Measurements from ENCODE around the gene LAMC1. TPM values are rescaled to one million over a fixed set of nuclear protein-coding genes. Genes with fewer than 3 reads are reported as not detected.
"Not testable (repeated sequence)": the region's sequence is repeated elsewhere in the genome, so short reads cannot be mapped to it uniquely, and the experiment has no call there.

Gene LAMC1
- total RNA-seq, 1 donor = 13.2 TPM

DNA sequence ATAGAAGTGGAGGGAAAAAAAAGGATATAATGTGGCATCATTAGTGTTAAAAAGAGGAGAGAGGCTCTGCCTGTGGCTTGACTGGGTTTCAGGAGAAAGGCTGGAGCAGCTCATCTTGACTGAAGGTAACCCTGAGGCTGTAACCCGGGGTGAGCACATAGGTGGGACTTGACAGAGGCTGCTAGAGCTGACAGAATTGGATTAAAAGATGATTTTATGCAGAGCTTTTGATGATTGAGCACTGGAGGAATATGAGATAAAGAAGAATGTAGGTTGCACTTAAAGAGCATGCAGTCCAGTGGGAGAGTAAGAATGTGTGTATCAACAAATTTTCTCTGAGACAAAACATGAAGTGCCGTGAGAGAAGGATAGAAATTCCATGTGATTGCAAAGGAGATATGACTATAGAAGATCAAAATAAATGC lies 17.3 kb downstream of the LAMC1 start:
- no peak for DNase-seq (ENCODE audit: low read depth in 2 of 3, low spot score in 2 of 3)

DNA sequence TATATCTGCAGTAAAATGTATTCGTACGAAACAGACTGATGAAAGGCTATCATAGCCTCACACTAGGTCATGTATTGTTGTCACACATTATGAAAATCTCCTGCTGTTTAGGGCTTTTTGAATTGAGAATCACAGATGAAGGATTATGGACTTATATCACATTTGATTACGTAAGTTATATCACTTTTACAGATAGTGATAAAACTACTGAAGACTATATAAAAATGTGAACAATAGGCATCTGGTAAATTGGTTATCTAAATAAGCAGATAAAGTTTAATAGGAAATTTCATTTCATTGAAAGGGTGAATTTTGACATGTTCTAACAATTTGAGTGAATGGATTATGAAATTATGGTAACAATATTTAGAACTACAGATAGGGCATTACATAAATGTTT lies 20.0 kb downstream of the LAMC1 start:
- no peak for DNase-seq (ENCODE audit: low read depth in 2 of 3, low spot score in 2 of 3)

DNA sequence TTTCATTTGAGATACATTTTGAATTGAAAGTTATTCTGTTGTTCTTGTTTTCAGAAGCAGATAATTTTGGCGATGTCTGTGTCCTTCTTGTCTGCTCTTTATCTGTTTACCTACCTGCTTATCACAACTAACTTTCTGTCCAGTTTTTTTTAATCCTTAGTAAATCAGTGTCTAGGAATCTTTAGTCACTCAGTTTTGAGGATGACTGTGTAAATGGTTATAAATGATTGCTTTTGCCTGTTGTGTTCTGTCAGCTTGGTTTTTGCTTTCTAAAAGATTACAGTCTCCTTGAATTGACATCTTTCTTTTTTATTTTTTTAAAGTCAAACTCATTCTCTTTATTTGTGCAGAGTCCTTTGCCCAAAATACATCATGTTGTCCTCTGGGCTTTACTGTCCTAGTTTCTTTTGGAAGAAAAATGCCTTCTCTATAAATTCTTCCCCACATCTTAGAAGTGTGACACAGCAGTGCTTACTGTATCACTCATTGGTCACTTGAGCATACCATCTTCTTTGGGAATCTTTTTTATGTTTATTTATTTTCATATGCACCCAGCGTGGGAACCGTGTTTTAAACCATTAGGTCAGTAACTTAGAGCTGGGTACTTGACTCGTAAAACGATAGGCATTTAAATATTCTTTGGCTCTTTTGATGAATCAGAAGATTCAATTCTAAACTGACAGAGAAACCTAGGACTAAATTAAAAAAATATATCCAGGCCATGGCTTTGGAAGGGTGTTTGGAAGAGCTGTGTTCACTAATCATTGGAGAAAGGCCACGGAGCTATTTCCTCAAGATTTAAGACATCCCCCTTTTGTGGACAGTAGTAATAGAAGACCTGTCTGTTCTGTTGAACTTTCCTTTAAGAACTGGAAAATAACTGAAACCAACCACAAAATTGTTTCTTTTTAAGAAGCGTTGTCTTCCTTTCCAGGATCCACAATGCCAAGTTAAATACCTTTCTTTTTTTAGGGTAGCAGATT lies 20.9 kb downstream of the LAMC1 start:
- no peak for DNase-seq (ENCODE audit: low read depth in 2 of 3, low spot score in 2 of 3)

DNA sequence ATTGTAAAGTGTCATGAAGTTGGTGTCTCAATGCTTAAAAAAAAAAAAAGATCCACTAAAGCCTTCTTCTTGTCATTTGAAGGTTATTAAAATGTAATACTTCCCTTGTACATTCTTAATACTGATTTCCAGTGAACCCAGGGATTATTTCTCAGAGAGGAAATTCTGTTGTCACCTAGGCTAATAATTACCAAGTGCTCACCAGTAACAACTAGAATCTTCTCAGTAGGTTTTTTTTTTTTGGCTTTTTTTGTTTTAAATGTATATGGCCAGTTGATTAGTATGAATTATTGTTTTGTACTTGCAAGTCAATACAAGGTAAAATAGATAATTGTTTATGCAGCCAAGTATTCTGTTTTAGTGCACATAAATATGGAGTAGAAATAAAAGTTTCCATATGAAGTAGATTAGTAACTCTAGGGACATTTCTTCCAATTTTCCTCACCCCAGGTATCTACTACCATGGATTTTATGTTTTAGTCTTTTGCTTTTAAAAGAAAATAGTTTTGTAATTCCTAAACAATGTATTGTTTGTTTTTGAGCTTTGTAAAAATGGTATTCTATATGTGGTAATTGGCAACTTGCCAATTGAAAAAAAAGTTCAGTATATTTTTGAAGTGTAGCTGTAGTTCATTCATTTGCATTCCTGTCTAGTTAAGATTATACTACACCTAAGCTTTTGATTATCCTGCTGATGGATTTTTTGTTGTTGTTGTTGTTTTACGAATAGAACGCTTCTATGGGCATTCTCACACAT lies 21.9 kb downstream of the LAMC1 start:
- no peak for DNase-seq (ENCODE audit: low read depth in 2 of 3, low spot score in 2 of 3)

DNA sequence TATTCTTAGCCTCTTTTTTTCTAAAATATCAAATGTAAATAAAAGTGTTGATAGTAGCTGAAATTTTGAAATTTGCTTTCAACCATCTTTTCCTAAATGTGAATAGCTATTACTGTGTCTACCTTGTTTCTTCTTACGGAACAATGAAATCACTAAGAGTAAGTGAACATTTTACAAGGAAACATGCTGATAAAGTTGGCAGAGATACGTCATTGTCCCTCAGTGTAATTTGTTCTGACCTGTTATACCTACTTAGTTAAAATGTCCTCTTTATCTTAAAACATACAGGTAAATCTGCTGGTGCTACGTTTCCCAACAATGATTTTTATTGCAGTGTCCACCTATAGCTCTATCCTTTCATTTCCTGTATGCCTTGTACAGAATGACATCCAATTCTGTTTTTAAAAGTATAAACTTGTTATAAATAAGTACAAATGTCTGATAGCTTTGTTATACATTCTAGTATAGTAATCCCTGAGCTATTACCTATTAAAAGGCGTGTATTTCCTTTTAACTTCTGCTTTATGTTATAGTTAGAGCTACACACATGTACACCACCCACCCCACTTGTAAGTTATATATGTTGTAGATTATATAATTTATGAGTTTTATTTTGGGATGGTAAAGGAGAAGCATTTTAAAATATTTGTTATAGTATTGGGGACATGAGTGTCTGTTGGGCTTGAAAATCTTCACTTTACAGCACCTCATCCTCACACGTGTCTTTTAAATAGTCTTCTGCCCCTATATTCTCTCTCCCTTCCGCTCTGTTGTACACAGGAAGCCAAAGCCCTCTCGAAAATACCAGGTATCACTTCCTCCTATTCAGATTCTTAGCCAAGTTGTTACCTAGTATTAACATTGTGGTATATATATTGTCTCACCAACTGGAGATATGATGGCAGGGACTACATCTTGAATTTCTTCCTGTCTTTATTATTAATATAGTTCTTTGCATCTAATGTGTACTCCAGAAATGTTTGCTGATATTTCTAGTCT lies 25.2 kb downstream of the LAMC1 start:
- DNase-seq (ENCODE audit: low read depth in 2 of 3, low spot score in 2 of 3) = no peak

DNA sequence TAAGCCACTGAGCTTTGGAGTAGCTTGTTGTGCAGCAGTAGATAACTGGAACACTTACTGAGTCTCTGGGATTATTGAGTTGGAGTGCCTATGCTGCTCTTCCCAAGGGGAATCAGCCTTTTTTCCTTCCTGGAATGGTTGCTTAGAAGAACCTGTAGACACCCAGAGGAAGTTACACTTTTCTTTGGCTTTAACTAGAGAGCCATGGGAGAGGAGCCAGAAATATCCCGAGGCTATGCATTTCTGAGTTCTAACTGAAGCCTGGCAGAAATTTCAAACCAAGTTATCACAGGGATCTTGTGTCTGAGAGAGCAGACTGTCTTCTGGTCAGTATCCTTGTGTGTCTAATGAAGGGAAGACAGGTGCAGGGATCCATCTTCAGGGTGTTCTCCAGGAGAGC lies 28.3 kb downstream of the LAMC1 start:
- no peak for DNase-seq (ENCODE audit: low read depth in 2 of 3, low spot score in 2 of 3)

DNA sequence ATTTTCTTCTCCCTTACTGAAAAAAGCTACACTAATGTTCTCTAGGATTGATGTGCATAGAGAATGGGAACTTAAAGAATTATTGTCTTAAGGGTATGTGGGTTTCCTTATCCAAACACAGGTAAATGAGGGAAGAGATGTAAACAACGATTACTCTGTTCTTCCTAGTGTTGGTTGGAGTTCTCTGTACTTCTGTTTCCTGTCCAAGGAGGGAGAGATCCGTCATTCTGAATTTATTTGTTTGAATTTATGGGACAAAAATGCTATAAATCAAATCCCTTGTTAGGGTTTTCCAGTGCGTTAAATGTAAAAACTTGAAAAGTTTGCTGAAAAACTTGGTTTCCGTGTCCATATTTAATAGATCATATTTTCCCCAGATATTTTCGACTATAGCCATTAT lies 29.6 kb downstream of the LAMC1 start:
- no peak for DNase-seq (ENCODE audit: low read depth in 2 of 3, low spot score in 2 of 3)

DNA sequence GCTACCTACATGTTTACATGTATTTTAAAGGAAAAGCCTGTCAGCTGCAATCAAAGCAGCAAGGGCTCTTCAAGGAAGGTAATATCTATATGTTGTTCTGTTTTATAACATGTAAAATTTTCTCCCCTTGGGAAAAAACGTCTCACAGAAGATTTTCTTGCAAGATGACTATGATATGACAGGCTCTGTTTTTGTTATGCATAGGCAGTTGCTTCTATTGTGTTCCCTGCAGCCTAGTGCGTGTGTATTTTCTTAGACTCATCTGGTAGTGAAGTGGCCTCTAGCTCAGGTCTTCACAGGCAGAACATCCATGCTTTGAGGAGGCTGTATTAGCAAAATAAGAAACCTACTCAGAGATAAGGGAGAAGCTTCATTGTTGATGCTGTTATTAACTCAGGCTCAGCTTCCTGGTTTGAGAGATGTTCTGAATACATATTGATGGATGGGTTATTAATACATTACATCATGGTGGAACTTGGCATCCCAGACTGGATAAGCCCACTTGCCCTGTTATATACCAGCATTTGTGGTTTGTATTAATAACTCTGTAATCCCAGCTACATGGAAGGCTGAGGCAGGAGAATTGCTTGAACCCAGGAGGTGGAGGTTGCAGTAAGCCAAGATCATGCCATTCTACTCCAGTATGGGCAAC lies 35.8 kb downstream of the LAMC1 start:
- DNase-seq (ENCODE audit: low read depth in 2 of 3, low spot score in 2 of 3) = no peak

DNA sequence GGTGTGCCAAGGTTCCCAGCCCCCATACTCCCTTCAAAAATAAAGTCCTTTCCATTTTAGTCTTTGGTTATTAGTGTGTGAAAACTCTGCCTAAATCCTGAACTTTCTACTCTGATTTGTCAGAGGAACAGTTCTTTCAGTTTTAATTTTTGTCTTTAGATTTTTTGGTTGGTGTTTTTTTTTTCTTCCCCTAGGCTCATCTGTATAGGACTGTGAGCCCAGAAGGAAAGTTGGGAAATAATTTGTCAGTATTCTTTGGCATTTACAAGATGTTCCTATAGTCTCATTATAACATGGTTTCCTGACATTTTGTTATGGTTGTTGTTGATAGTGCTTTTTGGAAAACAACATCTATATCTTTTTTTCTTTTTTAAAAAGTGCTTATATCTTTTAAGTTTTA lies 38.0 kb downstream of the LAMC1 start:
- DNase-seq (ENCODE audit: low read depth in 2 of 3, low spot score in 2 of 3) = no peak

DNA sequence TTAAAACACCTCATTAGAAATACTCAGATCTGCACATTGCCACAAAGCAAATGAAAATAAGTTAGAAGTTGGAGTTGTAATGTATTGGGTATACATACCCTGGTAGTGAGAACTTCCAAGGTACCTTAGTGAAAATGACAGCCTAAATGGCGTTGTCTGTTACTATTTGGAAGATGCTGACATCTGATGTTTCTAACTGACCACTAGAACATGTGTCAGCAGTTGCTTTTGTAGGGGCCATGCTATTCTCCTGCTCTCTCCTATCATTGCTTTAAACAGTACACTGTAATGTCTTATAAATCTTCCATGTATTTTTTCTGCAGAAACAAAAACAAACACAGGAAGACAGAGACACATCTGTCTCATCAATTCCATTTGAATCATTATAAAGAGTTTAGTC lies 40.1 kb downstream of the LAMC1 start:
- DNase-seq (ENCODE audit: low read depth in 2 of 3, low spot score in 2 of 3) = no peak

DNA sequence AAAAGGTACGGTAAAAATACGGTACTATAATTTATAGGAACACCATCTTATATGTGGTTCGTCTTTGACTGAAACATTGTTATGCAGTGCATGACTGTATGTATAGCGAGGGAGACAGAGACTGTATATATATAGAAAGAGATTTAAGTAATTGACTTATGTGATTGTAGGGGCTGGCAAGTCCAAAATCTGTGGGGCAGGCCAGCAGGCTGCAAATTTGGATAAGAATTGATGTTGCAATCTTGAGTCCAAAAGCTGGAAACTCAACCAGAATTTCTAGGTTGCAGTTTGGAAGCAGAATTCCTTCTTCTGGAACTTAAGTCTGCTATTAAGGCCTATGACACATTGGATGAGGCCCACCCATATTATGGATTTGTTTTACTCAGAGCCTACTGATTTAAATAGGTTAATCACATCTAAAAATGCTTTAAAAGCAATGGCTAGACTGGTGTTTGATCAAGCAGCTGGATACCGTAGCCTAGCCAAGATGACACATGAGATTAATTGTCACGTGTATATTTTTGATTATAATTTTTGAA lies 42.0 kb downstream of the LAMC1 start:
- DNase-seq (ENCODE audit: low read depth in 2 of 3, low spot score in 2 of 3) = no peak

DNA sequence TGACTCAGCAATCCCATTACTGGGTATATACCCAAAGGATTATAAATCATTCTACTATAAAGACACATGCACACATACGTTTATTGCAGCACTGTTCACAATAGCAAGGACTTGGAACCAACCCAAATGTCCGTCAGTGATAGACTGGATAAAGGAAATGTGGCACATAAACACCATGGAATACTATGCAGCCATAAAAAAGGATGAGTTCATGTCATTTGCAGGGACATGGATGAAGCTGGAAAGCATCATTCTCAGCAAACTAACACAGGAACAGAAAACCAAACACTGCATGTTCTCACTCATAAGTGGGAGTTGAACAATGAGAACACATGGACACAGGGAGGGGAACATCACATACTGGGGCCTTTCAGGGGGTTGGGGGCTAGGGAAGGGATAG lies 43.2 kb downstream of the LAMC1 start:
- DNase-seq (ENCODE audit: low read depth in 2 of 3, low spot score in 2 of 3) = not testable (repeated sequence)

DNA sequence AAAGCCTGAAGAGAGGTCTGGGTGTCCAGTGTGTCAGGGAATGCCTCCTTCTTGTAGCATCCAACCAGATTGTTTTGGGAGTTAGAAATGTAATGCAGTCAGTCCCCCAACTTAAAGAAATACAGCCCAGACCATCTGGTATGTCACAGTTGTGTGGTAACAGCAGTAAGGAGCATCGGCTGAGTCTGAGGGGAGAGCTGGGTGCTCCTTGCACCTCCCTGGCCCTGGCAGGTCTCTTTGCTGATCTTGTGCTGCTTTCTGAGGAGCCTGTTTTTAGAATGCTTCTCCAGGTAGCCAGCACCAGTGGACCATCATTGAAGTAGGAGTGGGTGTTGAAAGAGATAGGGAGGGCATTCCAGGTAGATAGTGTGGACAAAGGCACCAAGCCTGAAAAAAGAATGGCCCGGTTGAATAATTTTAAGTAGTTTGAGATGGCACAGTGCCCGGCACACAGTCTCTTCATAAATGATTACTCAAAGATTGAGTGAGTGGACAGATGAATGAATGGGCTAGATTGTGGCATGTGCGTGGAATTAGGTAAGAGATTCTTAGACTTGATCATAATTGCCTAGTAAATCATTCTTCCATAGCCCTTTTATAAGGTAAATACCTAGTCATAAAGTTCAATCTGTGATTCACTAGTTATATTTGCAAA lies 46.5 kb downstream of the LAMC1 start:
- no peak for DNase-seq (ENCODE audit: low read depth in 2 of 3, low spot score in 2 of 3)

DNA sequence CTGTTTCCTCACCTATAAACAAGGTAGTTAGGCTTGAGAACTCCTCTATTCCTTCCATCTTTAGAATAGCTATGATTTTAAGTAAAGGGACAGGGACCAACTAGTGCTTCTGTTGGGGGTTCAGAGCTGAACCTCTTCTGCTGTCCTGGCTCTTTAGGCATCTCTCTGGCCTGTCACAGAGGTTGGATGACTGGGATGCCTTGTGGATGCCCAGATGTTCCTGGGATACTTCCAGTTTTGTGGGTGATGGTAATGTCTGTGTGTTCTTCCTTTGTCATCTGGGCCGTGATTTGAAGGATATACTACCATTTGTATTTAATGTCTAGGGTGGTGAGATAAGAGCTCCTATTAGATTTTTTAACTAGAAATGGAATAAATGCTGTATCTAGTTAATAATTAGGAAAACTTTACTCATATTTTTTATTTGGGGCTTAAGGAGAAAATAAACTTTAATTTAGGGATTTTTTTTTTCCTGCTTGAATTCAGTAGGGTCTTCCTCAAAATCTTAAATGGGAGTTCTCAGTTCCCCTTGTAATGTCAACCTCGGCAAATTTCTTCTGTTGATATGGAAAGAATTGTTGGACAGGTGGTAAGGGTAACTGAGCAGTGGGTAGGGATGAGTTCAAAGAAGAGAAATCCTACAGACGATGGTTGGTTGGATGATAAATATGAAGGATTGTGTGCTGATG lies 47.2 kb downstream of the LAMC1 start:
- no peak for DNase-seq (ENCODE audit: low read depth in 2 of 3, low spot score in 2 of 3)

DNA sequence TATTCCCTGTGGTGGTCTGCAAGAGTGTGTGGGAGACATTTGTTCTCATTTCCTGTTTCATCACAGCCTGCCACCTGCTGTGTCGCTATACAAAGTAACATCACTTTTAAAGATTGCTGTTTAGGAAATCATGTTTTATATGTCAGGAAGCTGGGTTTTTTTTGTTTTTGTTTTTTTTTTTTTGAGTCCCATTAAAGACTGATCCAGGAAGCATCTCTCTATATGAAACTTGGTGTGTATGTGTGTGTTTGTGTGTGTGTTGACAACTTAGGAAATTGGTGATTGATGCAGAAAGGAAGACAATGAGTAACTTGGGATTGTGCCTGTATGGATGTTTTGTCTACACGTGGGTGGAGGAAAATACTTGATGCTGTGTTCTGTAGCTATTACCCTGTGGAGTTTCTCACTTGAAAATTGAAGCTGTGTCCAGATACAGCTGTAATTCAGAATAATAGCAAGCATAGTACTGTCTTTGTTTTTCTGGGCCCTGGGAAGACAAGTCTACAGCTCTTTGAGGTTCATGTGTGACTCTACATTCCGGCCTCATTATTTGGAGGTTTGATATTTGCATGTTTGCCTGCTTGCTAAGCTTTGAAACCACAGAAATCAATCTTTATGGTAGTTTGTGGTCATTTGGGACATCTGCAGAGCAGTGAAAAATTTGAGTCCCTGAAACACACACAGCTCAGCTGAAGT lies 47.9 kb downstream of the LAMC1 start:
- peak in 1 of 3 donors; percentile 4 for DNase-seq (ENCODE audit: low read depth in 2 of 3, low spot score in 2 of 3)

DNA sequence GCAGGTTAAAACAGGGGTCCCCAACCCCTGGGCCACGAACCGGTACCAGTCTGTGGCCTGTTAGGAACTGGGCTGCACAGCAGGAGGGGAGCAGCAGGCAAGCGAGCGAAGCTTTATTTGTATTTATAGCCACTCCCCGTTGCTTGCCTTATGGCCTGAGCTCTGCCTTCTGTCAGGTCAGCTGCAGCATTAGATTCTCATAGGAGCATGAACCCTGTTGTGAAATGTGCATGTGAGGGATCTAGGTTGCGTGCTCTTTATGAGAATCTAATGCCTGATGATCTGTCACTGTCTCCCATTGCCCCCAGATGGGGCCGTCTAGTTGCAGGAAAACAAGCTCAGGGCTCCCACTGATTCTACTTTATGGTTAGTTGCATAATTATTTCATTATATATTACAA lies 49.4 kb downstream of the LAMC1 start:
- DNase-seq (ENCODE audit: low read depth in 2 of 3, low spot score in 2 of 3) = not testable (repeated sequence)

DNA sequence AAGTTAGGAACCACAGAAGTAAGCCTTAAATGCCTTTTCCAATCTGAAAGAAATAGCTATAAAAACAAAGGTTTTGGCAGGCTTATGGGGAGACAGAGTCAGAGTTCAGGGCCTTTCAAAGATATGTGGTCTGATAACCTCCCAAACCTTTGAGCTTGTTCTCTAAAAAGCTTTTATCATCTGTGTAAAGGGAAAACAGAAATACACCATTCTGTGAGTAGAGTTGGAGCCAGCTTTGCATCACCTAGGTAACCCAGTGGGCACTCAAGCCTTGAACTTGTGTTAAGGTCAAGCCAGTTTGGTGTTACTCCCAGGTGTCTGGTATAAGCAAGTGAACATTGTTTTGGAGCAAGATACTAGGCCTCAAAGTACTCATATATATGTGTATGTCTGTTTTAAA lies 50.1 kb downstream of the LAMC1 start:
- no peak for DNase-seq (ENCODE audit: low read depth in 2 of 3, low spot score in 2 of 3)

DNA sequence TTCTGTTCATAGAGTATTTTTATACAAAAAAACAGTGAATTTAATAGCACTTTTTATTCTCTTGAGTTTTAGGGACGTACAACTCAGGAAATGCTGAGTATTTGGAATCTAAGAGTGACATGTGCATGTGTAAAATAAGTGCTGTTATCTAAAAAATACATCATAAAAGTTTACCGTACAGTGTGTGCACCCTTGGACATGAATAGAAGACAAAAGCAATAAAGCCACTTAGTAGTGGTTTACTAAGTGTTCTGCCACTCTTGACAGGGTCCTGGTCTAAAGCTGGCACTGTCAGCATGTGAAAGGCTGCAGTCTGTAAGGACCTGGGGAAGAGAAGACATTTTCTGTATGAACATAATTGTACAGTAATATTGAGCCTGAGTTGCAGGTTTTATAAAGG lies 51.0 kb downstream of the LAMC1 start:
- DNase-seq (ENCODE audit: low read depth in 2 of 3, low spot score in 2 of 3) = no peak
